Measurements from ENCODE around the gene NABP1.

DNA sequence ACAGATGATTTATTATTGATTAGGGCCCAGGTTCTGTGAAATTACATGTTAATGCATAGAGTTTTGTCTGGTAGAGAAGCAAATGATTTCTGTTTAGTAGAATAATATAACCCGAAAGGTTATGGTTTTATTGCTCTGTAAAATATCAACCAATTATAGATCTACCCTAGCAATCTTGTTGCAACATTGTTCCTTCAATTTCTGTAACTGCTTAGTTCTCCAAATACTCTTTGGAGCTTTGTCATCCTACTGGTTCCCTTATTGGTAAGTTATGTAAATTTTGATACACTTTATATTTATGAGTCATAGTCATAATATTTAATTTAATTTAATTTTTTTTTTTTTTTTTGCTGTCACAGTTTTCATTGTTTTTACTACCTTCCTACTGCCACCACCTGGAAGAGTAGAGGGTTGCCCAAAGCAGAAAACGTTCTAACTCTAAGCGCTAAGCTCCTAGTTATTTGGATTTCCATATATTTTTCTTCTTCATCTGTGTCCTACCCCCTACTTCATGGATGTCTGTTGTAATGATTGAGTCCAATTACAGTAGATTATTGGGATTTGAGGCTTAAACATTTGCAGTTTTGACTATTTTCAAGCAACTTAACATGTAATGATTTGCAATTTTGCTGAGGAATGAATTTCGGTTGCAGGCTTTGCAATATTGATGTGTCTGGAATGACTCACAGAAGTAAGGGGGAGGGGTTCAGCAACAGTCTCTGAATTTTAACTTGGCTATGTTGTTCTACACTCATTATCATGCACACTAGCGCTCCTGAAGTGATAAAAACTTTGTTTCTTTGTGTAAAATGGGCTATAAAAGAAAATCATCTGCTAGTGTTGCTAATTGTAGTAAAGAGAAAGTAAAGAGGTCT is 51.1 kb downstream of the NABP1 start:
- TF ChIP-seq CTCF (IDR thresholded peaks at IDR 0.05) (no peak), SMAD3 (CRISPR knock-in tag; IDR thresholded peaks at IDR 0.05; ENCODE audit: borderline replicate concordance) (no peak)

Measured in WTC11 (cell line).